ENCODE measurements around the gene FGF4. TPM values are rescaled to one million over a fixed set of nuclear protein-coding genes. Genes with fewer than 3 reads are reported as not detected.
"Not testable (repeated sequence)": the region's sequence is repeated elsewhere in the genome, so short reads cannot be mapped to it uniquely, and the experiment has no call there.

FGF4 gene
- total RNA-seq, 1 experiment from 2014 or later, result not detected

- Histone ChIP-seq H3K9me3 (no peaks in the 10 kb centered on the region), H3K4me3 (no peak overlapping the region), H3K36me3 (no peaks in the 10 kb centered on the region), H3K27me3 (no peaks in the 10 kb centered on the region)
- no peak for DNase-seq
These were observed 20.9 kb upstream of the FGF4 start for GRCh38 chr11:69796063-69796462.

- Histone ChIP-seq H3K9me3 (no peaks in the 10 kb centered on the region), H3K27me3 (no peaks in the 10 kb centered on the region), H3K36me3 (no peaks in the 10 kb centered on the region), H3K4me3 (no peak overlapping the region)
- DNase-seq, result peak; percentile 85
These were observed 16.4 kb upstream of the FGF4 start for GRCh38 chr11:69791276-69792180.

- H3K27me3 ChIP-seq, result no peaks in the 10 kb centered on the region
- no peak overlapping the region for H3K4me3 ChIP-seq
- H3K9me3 ChIP-seq, result no peaks in the 10 kb centered on the region
- DNase-seq, result no peak
- no peaks in the 10 kb centered on the region for H3K36me3 ChIP-seq
These were observed 13.8 kb upstream of the FGF4 start for GRCh38 chr11:69788956-69789355.

- no peak overlapping the region for H3K4me3 ChIP-seq
- no peaks in the 10 kb centered on the region for H3K36me3 ChIP-seq
- DNase-seq, result no peak
- H3K9me3 ChIP-seq, result no peaks in the 10 kb centered on the region
- no peaks in the 10 kb centered on the region for H3K27me3 ChIP-seq
These were observed 12.8 kb upstream of the FGF4 start for GRCh38 chr11:69787906-69788305.

- Histone ChIP-seq H3K27me3 (no peaks in the 10 kb centered on the region), H3K36me3 (no peaks in the 10 kb centered on the region), H3K4me3 (no peak overlapping the region), H3K9me3 (no peaks in the 10 kb centered on the region)
- DNase-seq, result no peak
These were observed 12.3 kb upstream of the FGF4 start for GRCh38 chr11:69787457-69787856.

- Histone ChIP-seq H3K27me3 (no peaks in the 10 kb centered on the region), H3K4me3 (no peak overlapping the region), H3K9me3 (no peaks in the 10 kb centered on the region), H3K36me3 (no peaks in the 10 kb centered on the region)
- no peak for DNase-seq
These were observed 6.1 kb upstream of the FGF4 start for GRCh38 chr11:69781241-69781640.

GRCh38 chr11:69778373-69778772, 3.2 kb upstream of the FGF4 start:
- Histone ChIP-seq H3K9me3 (no peaks in the 10 kb centered on the region), H3K27me3 (peaks cover 23% of the 10 kb centered on the region), H3K4me3 (no peak overlapping the region), H3K36me3 (no peaks in the 10 kb centered on the region)
- DNase-seq, result no peak

- H3K4me3 ChIP-seq, result no peak overlapping the region
- H3K9me3 ChIP-seq, result no peaks in the 10 kb centered on the region
- H3K27me3 ChIP-seq, result peaks cover 57% of the 10 kb centered on the region
- no peak for DNase-seq
- no peaks in the 10 kb centered on the region for H3K36me3 ChIP-seq
These were observed 583 bp downstream of the FGF4 start for GRCh38 chr11:69774354-69775162.

GRCh38 chr11:69773626-69774353, 1.4 kb downstream of the FGF4 start:
- no peak for DNase-seq
- Histone ChIP-seq H3K27me3 (peaks cover 57% of the 10 kb centered on the region), H3K36me3 (no peaks in the 10 kb centered on the region), H3K4me3 (no peak overlapping the region), H3K9me3 (no peaks in the 10 kb centered on the region)

GRCh38 chr11:69771466-69771865, 3.7 kb downstream of the FGF4 start:
- H3K36me3 ChIP-seq, result no peaks in the 10 kb centered on the region
- DNase-seq, result no peak
- H3K9me3 ChIP-seq, result no peaks in the 10 kb centered on the region
- H3K27me3 ChIP-seq, result peaks cover 57% of the 10 kb centered on the region
- no peak overlapping the region for H3K4me3 ChIP-seq

- no peaks in the 10 kb centered on the region for H3K9me3 ChIP-seq
- no peak for DNase-seq
- H3K27me3 ChIP-seq, result peaks cover 56% of the 10 kb centered on the region
- no peaks in the 10 kb centered on the region for H3K36me3 ChIP-seq
- no peak overlapping the region for H3K4me3 ChIP-seq
These were observed 4.6 kb downstream of the FGF4 start for GRCh38 chr11:69770540-69770939.

GRCh38 chr11:69765498-69765995, 9.6 kb downstream of the FGF4 start:
- Histone ChIP-seq H3K27me3 (0 out of 2 replicates have a peak, but pooled peaks cover 6% of the 10 kb centered on the region), H3K36me3 (no peaks in the 10 kb centered on the region), H3K9me3 (no peaks in the 10 kb centered on the region), H3K4me3 (no peak overlapping the region)
- DNase-seq, result no peak

GRCh38 chr11:69764918-69765317, 10.2 kb downstream of the FGF4 start:
- not testable (repeated sequence) for H3K36me3 ChIP-seq, H3K27me3 ChIP-seq, DNase-seq, H3K9me3 ChIP-seq, H3K4me3 ChIP-seq

GRCh38 chr11:69760319-69760718, 14.8 kb downstream of the FGF4 start:
- Histone ChIP-seq H3K4me3 (no peak overlapping the region), H3K27me3 (no peaks in the 10 kb centered on the region; the same call in 1 of the 2 replicates), H3K9me3 (no peaks in the 10 kb centered on the region), H3K36me3 (no peaks in the 10 kb centered on the region)
- DNase-seq, result no peak

GRCh38 chr11:69752890-69753289, 22.3 kb downstream of the FGF4 start:
- no peaks in the 10 kb centered on the region for H3K9me3 ChIP-seq
- H3K36me3 ChIP-seq, result no peaks in the 10 kb centered on the region
- H3K27me3 ChIP-seq, result no peaks in the 10 kb centered on the region; the same call in 1 of the 2 replicates
- no peak overlapping the region for H3K4me3 ChIP-seq
- DNase-seq, result no peak

GRCh38 chr11:69750875-69751597, 24.1 kb downstream of the FGF4 start:
- Histone ChIP-seq H3K9me3 (no peaks in the 10 kb centered on the region), H3K36me3 (no peaks in the 10 kb centered on the region), H3K27me3 (no peaks in the 10 kb centered on the region; the same call in 1 of the 2 replicates), H3K4me3 (no peak overlapping the region)
- DNase-seq, result no peak
